Fibroblast of skin of abdomen (primary cell): ENCODE data around the gene CACNB2.

Experiments used
- DNase-seq: peaks from one replicate; pipeline ENCODE4 v3.0.0-alpha.2; 2013

Gene CACNB2

DNA sequence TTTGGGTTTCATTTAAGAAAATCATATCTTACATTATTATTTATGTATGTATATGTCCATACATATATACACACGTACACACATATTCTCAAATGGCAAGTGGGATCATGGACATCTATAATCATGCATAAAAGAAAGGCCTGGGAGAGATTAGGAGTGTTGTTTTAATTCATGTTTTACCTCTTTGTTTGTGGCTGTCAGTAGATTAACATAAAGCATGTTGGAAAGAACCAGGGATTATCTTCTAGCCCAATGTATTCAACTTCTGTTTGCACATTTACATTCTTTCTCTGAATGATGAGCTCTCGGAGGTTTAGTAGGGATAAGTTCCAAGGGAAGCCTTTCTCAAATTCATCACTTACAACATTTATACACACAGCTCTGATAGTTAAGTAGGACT lies 319.8 kb downstream of the CACNB2 start:
- DNase-seq, result no peak

- no peak for DNase-seq
Observed at GRCh38 chr10:18463673-18464211, 323.5 kb downstream of the CACNB2 start.

- no peak for DNase-seq
Observed at GRCh38 chr10:18469125-18469524, 328.9 kb downstream of the CACNB2 start.

DNA sequence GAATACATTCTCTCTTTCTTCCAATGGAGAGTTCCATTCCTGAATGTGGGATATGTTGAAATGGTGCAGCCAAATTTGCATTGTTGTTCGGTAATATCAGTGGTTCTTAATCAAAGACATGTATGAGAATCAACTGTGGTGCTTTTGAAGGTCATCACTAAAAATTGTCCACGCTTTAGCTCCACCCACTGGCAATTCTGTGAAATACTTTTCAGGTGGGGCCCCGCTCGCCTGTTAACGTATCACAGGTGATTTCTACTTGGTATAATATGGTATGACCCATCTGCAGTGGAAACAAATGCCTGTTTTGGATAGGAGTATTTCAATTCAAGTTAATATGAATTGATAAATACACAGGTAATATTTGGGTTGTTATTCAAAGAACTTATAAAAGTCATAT lies 332.8 kb downstream of the CACNB2 start:
- DNase-seq, result no peak

- DNase-seq, result no peak
Observed at GRCh38 chr10:18473424-18474117, 333.3 kb downstream of the CACNB2 start.

- no peak for DNase-seq
Observed at GRCh38 chr10:18474118-18474455, 333.9 kb downstream of the CACNB2 start.

DNA sequence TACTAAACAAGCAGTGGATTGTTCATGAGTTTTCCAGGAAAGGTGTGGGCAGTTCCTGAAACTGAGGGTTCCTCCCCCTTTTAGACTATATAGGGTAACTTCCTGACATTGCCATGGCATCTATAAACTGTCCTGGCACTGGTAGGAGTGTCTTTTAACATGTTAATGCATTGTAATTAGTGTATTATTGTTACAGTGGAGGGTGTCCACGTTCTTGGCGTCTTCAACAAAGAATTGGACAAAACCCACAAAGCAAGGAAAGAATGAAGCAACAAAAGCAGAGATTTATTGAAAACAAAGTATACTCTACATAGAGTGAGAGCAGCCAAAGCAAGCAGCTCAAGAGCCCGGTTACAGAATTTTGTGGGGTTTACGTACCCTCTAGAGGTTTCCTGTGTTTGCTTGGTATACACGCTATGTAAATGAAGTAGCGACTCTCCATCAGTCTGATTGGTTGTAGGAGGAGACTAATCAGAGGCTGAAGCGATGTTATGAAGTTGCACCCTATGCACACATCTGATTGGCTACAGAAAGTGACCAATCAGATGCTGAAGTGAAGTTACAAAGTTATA lies 335.9 kb downstream of the CACNB2 start:
- DNase-seq, result no peak

DNA sequence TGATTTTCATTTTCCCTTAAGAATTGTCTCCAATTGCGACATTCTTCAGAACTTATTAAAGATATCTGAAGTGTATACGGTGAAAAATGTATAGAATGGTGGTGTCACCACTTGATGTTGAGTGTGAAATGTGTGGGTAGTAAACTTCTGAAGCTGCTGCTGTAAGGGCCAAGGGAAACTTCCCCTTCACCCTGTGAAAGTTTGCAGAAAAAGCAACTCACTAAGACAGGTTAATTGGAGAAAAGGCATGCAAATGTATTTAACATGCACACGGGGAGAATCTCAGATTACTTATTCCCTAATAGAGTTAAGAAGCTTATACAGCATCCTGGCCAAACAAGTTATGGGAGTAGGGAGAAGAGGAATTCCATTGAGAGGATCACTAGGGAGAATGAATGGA lies 338.1 kb downstream of the CACNB2 start:
- no peak for DNase-seq

- no peak for DNase-seq
Observed at GRCh38 chr10:18479502-18479901, 339.3 kb downstream of the CACNB2 start.

GRCh38 chr10:18483516-18484186 lies 343.4 kb downstream of the CACNB2 start:
- DNase-seq, result no peak

DNA sequence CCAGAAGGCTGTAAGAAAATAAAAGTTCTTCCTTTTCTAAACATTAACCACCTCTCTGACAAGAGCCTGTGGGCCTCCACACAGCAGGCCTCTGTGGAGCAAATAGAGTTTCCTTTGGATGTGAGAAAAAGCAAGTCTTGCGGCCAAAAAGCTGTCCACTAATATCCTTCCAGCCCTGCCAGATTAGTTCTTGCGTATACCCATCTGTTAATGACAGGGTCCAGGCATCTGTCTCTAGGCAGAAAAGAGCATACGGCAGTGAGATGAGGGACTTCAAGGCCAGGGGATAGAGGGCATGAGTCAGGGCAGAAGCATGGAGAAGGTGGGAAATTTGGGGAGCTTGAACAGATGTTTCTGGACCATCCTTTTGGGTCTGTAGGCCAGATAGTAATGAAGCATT lies 346.2 kb downstream of the CACNB2 start:
- DNase-seq, result no peak

DNA sequence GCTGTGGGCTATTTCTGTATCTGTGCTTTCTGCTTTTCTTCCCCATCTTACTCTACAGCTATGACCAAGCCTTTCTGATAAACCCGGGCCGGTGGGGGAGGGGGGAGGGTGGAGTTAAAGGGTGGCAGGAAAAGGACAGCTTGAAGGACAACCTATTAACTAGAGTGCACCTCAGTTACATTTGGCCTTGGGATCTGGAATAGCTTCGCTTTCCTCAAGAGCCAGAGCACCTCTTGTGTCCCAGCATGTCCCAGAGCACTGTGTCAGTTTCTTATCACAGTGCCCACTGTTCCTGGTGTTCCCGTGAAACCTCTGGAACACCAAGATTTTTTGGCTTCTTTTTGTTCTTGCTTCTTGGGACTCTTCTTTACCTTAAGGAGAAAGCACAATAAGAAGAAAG lies 350.5 kb downstream of the CACNB2 start:
- DNase-seq, result no peak

GRCh38 chr10:18497806-18498369 lies 357.7 kb downstream of the CACNB2 start:
- no peak for DNase-seq

GRCh38 chr10:18498998-18499397 lies 358.8 kb downstream of the CACNB2 start:
- DNase-seq, result peak; percentile 47

DNA sequence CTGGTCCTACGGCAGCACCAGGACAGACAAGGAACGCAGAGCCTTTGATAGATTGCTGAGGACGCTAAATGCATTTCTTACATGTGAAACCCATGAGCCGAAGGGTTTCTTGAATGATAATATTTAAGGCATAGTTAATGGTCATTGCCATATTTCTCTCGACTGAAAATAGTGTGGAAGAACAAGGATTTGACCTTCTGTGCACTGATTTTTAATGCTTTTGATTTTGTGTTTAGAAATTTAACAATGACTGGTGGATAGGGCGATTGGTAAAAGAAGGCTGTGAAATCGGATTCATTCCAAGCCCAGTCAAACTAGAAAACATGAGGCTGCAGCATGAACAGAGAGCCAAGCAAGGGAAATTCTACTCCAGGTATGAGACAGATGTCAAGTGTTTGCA lies 360.4 kb downstream of the CACNB2 start:
- DNase-seq, result no peak

DNA sequence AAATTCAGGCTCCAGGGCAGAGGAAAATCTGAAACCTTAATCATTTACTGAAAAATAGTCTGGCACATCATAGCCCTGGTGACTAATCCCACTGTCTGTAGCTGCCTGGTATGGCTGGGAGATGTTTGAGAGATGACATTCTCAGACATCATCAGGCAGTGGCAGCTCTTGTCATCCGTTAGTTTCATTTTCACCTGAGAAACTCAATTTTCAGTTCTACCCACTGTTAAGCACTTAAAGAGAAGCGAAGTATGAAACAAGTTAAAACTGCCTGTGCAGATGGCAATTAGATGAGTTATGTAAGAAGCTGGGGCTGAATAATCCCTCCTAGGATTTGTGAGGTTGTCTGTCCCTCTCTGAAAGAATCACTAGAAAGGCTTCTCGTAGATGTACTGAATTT lies 361.0 kb downstream of the CACNB2 start:
- peak; percentile 57 for DNase-seq

DNA sequence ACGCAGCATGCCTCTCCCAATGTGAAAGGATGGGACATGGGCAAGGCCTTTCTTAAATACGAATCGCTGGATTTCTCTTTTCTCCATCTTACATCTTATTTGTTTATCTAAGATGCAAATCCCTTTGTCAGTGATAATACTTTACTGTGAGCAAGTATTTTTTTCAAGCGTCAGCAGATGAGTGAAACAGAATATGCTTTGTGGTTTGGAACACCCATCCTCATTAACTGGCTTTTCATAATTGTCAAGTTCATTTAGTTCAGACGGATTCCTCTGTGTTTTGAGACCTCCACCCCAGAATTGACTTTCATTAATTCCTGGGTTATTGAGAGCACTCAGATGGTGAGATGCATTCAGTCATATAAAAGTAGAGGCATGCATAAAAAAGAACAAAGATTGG lies 361.4 kb downstream of the CACNB2 start:
- no peak for DNase-seq

- DNase-seq, result no peak
Observed at GRCh38 chr10:18504161-18504560, 363.9 kb downstream of the CACNB2 start.

DNA sequence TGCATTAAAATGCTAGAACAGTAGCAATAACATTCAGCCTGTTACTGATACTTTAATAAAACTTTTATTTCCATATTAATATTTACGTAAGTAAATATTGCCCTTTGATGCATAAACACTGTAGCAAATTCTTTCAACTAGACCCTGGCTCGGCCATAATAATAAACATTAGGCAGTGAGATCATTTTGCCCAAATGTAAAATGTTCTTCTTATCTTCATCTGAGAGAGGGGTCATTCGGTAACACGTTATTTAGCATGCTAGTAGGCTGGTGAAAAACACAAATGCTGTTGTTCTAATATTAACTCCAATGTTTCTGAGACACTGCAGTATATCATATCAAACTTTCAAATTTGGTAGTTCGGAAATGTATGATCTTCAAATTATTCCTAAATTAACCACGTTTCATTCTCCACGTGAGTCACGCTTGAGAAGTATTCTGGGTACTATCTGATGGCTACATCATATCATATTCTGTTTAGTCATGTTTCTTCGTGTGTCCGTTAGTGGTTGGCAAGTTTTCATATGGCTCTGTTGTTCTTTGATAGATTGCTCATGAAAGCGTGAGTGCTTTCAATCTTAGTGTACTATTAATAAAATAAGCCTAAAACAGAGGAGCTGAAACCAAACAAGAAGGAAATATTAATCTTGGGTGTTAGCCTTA lies 365.4 kb downstream of the CACNB2 start:
- DNase-seq, result no peak

- no peak for DNase-seq
Observed at GRCh38 chr10:18508587-18508986, 368.4 kb downstream of the CACNB2 start.

DNA sequence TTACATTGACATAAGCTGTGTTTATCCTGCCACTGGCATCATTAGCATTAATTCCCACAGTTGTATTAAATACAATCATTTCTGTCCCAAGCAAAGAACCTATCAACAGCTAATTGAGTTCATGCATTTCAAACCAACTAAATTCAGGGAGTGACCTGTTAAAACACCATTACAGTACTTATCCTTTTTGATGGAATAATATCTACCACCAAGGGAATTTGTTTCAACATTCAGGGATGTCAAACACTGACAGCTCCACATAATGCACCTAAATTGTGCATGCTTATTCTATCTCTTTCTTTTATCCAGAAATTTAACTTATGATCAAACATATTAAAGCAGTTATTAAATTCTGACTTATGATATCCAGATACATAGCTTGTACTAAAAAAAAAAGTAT lies 374.3 kb downstream of the CACNB2 start:
- no peak for DNase-seq

GRCh38 chr10:18516851-18517250 lies 376.6 kb downstream of the CACNB2 start:
- DNase-seq, result no peak

DNA sequence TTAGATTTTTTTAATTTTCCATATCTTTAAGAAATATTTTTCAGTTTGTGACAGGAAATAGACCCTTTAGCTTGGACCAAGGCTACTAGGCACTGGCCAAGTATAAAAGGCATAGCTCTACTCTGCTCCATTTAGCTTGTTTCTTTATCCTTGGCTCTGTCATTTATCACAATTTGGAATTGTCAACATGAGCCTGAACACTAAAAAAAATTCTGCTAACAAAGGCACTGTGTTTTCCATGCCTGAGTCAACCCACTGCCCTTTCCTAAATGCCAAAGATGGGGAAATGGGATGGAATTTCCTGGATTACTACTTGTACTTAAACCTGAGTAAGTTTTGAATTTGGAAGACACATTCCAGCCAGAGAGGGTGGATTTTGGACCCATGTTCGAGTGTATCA lies 382.8 kb downstream of the CACNB2 start:
- no peak for DNase-seq
